OCI-LY7 (cell line): ENCODE measurements around the gene RNF182. TPM values are rescaled to one million over a fixed set of nuclear protein-coding genes. Genes with fewer than 3 reads are reported as not detected.

Experiments
- BruUV-seq: library from RNA; stranded (reverse); fragments of 400-500 nt; replicated peaks from 2 replicates; lab custom pipeline; 2021; lab: Mats Ljungman, UMichigan
- CTCF ChIA-PET: fragments of 300-600 bp; sonication (Branson Sonifier 250); formaldehyde crosslinking; loops from one replicate; lab custom pipeline; 2022; ENCODE audit warnings: antibody characterized with exemption; ENCODE audit not compliant: unreplicated experiment; lab: Charles Lee
- POLR2A ChIA-PET: fragments of 300-600 bp; sonication (Branson Sonifier 250); formaldehyde crosslinking; loops from one replicate; lab custom pipeline; 2022; ENCODE audit warnings: antibody characterized with exemption; lab: Charles Lee
- DNase-seq: peaks from one replicate; pipeline ENCODE4 v3.0.0-alpha.2; 2015; ENCODE audit warnings: low spot score
- H2AFZ ChIP-seq: fragments of 200-600 bp; sonication (generic), shearing (Covaris generic); 2 replicates; pipeline ENCODE4 v1.6.1; 2014; ENCODE audit warnings: mild to moderate bottlenecking, antibody characterized with exemption, low read length, moderate library complexity
- H3K27ac ChIP-seq: fragments of 200-600 bp; sonication (generic); 2 replicates; pipeline ENCODE4 v1.5.1; 2014; ENCODE audit warnings: mixed run types, low read depth, mild to moderate bottlenecking, moderate library complexity, low read length, inconsistent platforms; ENCODE audit not compliant: poor library complexity, severe bottlenecking
- H3K36me3 ChIP-seq: fragments of 200-600 bp; sonication (generic); 2 replicates; pipeline ENCODE4 v1.6.1; 2014; ENCODE audit warnings: mild to moderate bottlenecking, antibody characterized with exemption, low read length, moderate library complexity, mixed read lengths; ENCODE audit not compliant: insufficient read depth
- H3K4me1 ChIP-seq: fragments of 200-600 bp; sonication (generic); 2 replicates; pipeline ENCODE4 v1.5.1; 2014; ENCODE audit warnings: mild to moderate bottlenecking, low read length; ENCODE audit not compliant: insufficient read depth, poor library complexity, severe bottlenecking
- H3K4me2 ChIP-seq: fragments of 200-600 bp; sonication (generic); 2 replicates; pipeline ENCODE4 v1.6.1; 2014; ENCODE audit warnings: mild to moderate bottlenecking, low read length
- H3K4me3 ChIP-seq: fragments of 200-600 bp; sonication (generic); 2 replicates; pipeline ENCODE4 v1.5.1; 2014; ENCODE audit warnings: mild to moderate bottlenecking, low read depth, low read length; ENCODE audit not compliant: poor library complexity, severe bottlenecking
- H3K79me2 ChIP-seq: fragments of 200-600 bp; sonication (generic); 2 replicates; pipeline ENCODE4 v1.6.1; 2016; ENCODE audit warnings: low read depth, mild to moderate bottlenecking, low read length, moderate library complexity, mixed read lengths; ENCODE audit not compliant: insufficient read depth
- H3K9me2 ChIP-seq: fragments of 200-600 bp; sonication (generic); 2 replicates; pipeline ENCODE4 v1.6.1; 2016; ENCODE audit warnings: mild to moderate bottlenecking, low read length, mixed read lengths; ENCODE audit not compliant: insufficient read depth
- H3K9me3 ChIP-seq: fragments of 200-600 bp; sonication (generic); 2 replicates; pipeline ENCODE4 v1.6.1; 2014; ENCODE audit warnings: mild to moderate bottlenecking, mixed run types, low read length, mixed read lengths
- H4K20me1 ChIP-seq: fragments of 200-600 bp; sonication (generic); 2 replicates; pipeline ENCODE4 v1.6.1; 2014; ENCODE audit warnings: mild to moderate bottlenecking, antibody characterized with exemption, low read length, moderate library complexity, mixed read lengths; ENCODE audit not compliant: insufficient read depth
- EZH2phosphoT487 ChIP-seq: fragments of 200-600 bp; sonication (generic); IDR thresholded peaks from 2 replicates; pipeline ENCODE4 v1.6.1; 2018; ENCODE audit warnings: low read depth, borderline replicate concordance, mild to moderate bottlenecking, mixed run types, antibody characterized with exemption, low read length, moderate library complexity, mixed read lengths
- intact Hi-C: fragments of 100-400 bp; cut with micrococcal nuclease; formaldehyde crosslinking; loops from one replicate; pipeline ENCODE4 v1.10.0; 2022; ENCODE audit not compliant: unreplicated experiment
- total RNA-seq, 2 experiments: library from RNA; depleted of rRNA in 1 of 2; stranded (reverse); fragments of >200 nt in 1 of 2; shearing (Covaris generic) in 1 of 2; gene quantifications; 2 replicates each; pipeline ENCODE4 v1.2.3, GENCODE V29; 2014 to 2022
- TF ChIP-seq, protein P1 (sequence below): fragments of 200-600 bp; sonication (generic); conservative IDR thresholded peaks from 2 replicates; pipeline ENCODE4 v1.5.1; 2014; ENCODE audit warnings: mild to moderate bottlenecking, antibody characterized with exemption, low read length, moderate library complexity, mixed read lengths

RNF182 gene
- total RNA-seq, 2 experiments from 2014 or later: not detected

DNA sequence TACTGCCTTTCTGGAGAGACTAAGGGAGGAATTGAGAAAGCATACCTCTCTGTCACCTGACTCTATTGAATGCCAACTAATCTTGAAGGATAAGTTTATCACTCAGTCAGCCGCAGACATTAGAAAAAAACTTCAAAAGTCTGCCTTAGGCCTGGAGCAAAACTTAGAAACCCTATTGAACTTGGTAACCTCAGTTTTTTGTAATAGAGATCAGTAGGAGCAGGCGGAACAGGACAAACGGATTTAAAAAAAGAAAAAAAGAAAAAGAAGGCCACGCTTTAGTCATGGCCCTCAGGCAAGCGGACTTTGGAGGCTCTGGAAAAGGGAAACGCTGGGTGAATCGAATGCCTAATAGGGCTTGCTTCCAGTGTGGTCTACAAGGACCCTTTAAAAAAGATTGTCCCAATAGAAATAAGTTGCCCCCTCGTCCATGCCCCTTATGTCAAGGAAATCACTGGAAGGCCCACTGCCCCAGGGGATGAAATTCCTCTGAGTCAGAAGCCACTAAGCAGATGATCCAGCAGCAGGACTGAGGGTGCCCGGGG is 43.1 kb upstream of the RNF182 start:
- Histone ChIP-seq H3K27ac (no peak overlapping the region), H4K20me1 (no peaks in the 10 kb centered on the region), H3K9me2 (no peaks in the 10 kb centered on the region), H3K9me3 (no peaks in the 10 kb centered on the region), H2AFZ (no peak overlapping the region), H3K79me2 (no peaks in the 10 kb centered on the region), H3K4me2 (no peak overlapping the region), H3K4me3 (no peak overlapping the region), H3K36me3 (no peaks in the 10 kb centered on the region), H3K4me1 (no peaks in the 10 kb centered on the region)
- ChIA-PET POLR2A (no interaction called here), CTCF (no interaction called here)
- TF ChIP-seq, protein P1, sequence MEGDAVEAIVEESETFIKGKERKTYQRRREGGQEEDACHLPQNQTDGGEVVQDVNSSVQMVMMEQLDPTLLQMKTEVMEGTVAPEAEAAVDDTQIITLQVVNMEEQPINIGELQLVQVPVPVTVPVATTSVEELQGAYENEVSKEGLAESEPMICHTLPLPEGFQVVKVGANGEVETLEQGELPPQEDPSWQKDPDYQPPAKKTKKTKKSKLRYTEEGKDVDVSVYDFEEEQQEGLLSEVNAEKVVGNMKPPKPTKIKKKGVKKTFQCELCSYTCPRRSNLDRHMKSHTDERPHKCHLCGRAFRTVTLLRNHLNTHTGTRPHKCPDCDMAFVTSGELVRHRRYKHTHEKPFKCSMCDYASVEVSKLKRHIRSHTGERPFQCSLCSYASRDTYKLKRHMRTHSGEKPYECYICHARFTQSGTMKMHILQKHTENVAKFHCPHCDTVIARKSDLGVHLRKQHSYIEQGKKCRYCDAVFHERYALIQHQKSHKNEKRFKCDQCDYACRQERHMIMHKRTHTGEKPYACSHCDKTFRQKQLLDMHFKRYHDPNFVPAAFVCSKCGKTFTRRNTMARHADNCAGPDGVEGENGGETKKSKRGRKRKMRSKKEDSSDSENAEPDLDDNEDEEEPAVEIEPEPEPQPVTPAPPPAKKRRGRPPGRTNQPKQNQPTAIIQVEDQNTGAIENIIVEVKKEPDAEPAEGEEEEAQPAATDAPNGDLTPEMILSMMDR: no peak
- no peak for TF ChIP-seq EZH2phosphoT487
- intact Hi-C loops: no loop called here
- DNase-seq: no peak
- no TSS peak for BruUV-seq

DNA sequence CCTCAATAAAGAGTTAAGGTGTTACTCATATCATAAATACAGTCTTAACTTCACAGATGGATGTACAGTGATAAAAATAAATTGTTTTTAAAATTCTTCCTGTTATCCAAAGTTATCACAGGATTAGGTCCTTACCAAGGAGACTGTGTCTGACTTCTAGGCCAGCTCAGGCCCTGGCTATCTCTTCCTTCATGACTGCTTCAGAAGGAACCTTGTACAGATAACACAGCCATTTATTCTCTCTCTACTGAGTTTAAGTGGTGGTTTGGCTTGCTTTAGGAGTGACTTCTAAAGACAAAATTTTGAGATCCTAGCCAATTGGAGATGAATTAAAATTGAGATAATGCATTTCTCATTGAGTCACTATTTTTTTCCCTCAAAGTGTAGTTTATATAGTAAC is 40.8 kb upstream of the RNF182 start:
- H3K36me3 ChIP-seq: no peaks in the 10 kb centered on the region
- no peak for DNase-seq
- intact Hi-C loops: no loop called here
- H3K27ac ChIP-seq: no peak overlapping the region
- no peaks in the 10 kb centered on the region for H3K79me2 ChIP-seq
- H3K9me2 ChIP-seq: no peaks in the 10 kb centered on the region
- CTCF ChIA-PET: interaction anchor here (0.6 kb wide), 1 partner anchor 196 kb away, joined by 3 read pairs; no protein-coding TSS in a partner anchor
- no peak for TF ChIP-seq EZH2phosphoT487
- TF ChIP-seq, protein P1: no peak
- no peaks in the 10 kb centered on the region for H3K4me1 ChIP-seq
- H3K4me3 ChIP-seq: no peak overlapping the region
- H2AFZ ChIP-seq: no peak overlapping the region
- H4K20me1 ChIP-seq: no peaks in the 10 kb centered on the region
- no TSS peak for BruUV-seq
- H3K4me2 ChIP-seq: no peak overlapping the region
- POLR2A ChIA-PET: no interaction called here
- H3K9me3 ChIP-seq: no peaks in the 10 kb centered on the region

DNA sequence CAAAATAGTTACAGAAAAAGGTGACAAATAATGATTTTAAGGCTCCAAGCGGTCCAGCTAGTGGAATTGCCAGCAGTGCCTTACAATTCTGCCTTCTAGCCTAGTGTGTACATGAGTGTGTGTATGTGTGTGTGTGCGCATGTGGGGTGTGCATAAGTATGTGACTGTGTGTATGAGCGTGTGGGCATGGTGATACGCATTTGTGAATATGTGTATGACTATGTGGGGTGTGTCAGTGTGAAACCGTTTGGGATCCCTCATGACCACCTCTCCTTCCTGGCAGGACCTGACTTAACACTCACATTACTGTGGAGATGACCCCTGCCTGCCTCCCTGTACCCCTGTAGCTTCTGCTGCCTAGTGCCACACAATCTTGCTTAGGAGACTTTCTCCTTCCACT is 40.4 kb upstream of the RNF182 start:
- H3K9me3 ChIP-seq: no peaks in the 10 kb centered on the region
- H3K4me3 ChIP-seq: no peak overlapping the region
- BruUV-seq: no TSS peak
- H3K9me2 ChIP-seq: no peaks in the 10 kb centered on the region
- H3K36me3 ChIP-seq: no peaks in the 10 kb centered on the region
- ChIA-PET POLR2A (no interaction called here), CTCF (no interaction called here)
- no peak for DNase-seq
- no peak overlapping the region for H2AFZ ChIP-seq
- no peaks in the 10 kb centered on the region for H3K79me2 ChIP-seq
- no peaks in the 10 kb centered on the region for H4K20me1 ChIP-seq
- no peaks in the 10 kb centered on the region for H3K4me1 ChIP-seq
- H3K27ac ChIP-seq: no peak overlapping the region
- TF ChIP-seq EZH2phosphoT487: no peak
- TF ChIP-seq, protein P1: no peak
- intact Hi-C loops: no loop called here
- H3K4me2 ChIP-seq: no peak overlapping the region
